Uterus (tissue), 2 donors: ENCODE measurements around the gene CPNE9.

Source experiments
- POLR2A ChIP-seq, 2 donors: fragments of 450-650 bp; IDR thresholded peaks; one replicate each; pipeline ENCODE4 v1.6.1; 2016; ENCODE audit warnings: antibody characterized with exemption in 2 of 2, mild to moderate bottlenecking in 1 of 2, moderate library complexity in 1 of 2
- TF ChIP-seq, protein P1 (sequence below), 4 experiments: fragments of 200-600 bp in 2 of 4; fragments of 450-650 bp in 2 of 4; sonication (generic) in 2 of 4; IDR thresholded peaks; one replicate each; pipeline ENCODE4 v1.5.1; 2016 to 2019; ENCODE audit warnings: antibody characterized with exemption in 4 of 4, mild to moderate bottlenecking in 2 of 4, moderate library complexity in 1 of 4

GRCh38 chr3:9729419-9729818, 25.8 kb downstream of the CPNE9 start:
- TF ChIP-seq, protein P1, sequence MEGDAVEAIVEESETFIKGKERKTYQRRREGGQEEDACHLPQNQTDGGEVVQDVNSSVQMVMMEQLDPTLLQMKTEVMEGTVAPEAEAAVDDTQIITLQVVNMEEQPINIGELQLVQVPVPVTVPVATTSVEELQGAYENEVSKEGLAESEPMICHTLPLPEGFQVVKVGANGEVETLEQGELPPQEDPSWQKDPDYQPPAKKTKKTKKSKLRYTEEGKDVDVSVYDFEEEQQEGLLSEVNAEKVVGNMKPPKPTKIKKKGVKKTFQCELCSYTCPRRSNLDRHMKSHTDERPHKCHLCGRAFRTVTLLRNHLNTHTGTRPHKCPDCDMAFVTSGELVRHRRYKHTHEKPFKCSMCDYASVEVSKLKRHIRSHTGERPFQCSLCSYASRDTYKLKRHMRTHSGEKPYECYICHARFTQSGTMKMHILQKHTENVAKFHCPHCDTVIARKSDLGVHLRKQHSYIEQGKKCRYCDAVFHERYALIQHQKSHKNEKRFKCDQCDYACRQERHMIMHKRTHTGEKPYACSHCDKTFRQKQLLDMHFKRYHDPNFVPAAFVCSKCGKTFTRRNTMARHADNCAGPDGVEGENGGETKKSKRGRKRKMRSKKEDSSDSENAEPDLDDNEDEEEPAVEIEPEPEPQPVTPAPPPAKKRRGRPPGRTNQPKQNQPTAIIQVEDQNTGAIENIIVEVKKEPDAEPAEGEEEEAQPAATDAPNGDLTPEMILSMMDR (IDR thresholded peaks at IDR 0.05): no peak
- TF ChIP-seq POLR2A (IDR thresholded peaks at IDR 0.05): no peak
